T-helper 22 cell (primary cell): ENCODE measurements around the gene TXNDC17.
"Not testable (repeated sequence)": the region's sequence is repeated elsewhere in the genome, so short reads cannot be mapped to it uniquely, and the experiment has no call there.

Experiments used
- DNase-seq: peaks from one replicate; pipeline ENCODE4 v3.0.0-alpha.2; 2020; ENCODE audit warnings: low read depth

The TXNDC17 gene

GRCh38 chr17:6661464-6661848 is 20.6 kb downstream of the TXNDC17 start:
- DNase-seq: no peak

- not testable (repeated sequence) for DNase-seq
Measured at GRCh38 chr17:6663200-6663599, 22.3 kb downstream of the TXNDC17 start.

- no peak for DNase-seq
Measured at GRCh38 chr17:6666077-6666521, 25.2 kb downstream of the TXNDC17 start.

- no peak for DNase-seq
Measured at GRCh38 chr17:6666557-6666956, 25.7 kb downstream of the TXNDC17 start.

GRCh38 chr17:6667516-6667915 is 26.7 kb downstream of the TXNDC17 start:
- DNase-seq: no peak

GRCh38 chr17:6668219-6668618 is 27.4 kb downstream of the TXNDC17 start:
- DNase-seq: no peak

- no peak for DNase-seq
Measured at GRCh38 chr17:6668727-6669425, 28.0 kb downstream of the TXNDC17 start.

- no peak for DNase-seq
Measured at GRCh38 chr17:6669479-6670212, 28.8 kb downstream of the TXNDC17 start.

- no peak for DNase-seq
Measured at GRCh38 chr17:6670571-6670970, 29.7 kb downstream of the TXNDC17 start.

GRCh38 chr17:6670999-6671398 is 30.1 kb downstream of the TXNDC17 start:
- DNase-seq: no peak

GRCh38 chr17:6671431-6671830 is 30.6 kb downstream of the TXNDC17 start:
- no peak for DNase-seq

GRCh38 chr17:6674586-6674985 is 33.7 kb downstream of the TXNDC17 start:
- no peak for DNase-seq

- no peak for DNase-seq
Measured at GRCh38 chr17:6675201-6675825, 34.5 kb downstream of the TXNDC17 start.

GRCh38 chr17:6676802-6677157 is 35.9 kb downstream of the TXNDC17 start:
- DNase-seq: no peak

- DNase-seq: no peak
Measured at GRCh38 chr17:6677158-6677831, 36.4 kb downstream of the TXNDC17 start.

GRCh38 chr17:6677946-6678345 is 37.1 kb downstream of the TXNDC17 start:
- DNase-seq: no peak

- no peak for DNase-seq
Measured at GRCh38 chr17:6679241-6679640, 38.4 kb downstream of the TXNDC17 start.

GRCh38 chr17:6681176-6681575 is 40.3 kb downstream of the TXNDC17 start:
- no peak for DNase-seq

- no peak for DNase-seq
Measured at GRCh38 chr17:6681671-6682070, 40.8 kb downstream of the TXNDC17 start.

GRCh38 chr17:6682339-6682738 is 41.5 kb downstream of the TXNDC17 start:
- DNase-seq: no peak

GRCh38 chr17:6683081-6683684 is 42.3 kb downstream of the TXNDC17 start:
- no peak for DNase-seq

- DNase-seq: no peak
Measured at GRCh38 chr17:6683730-6684459, 43.0 kb downstream of the TXNDC17 start.
